ENCODE results near the gene ZNF648. TPM values are rescaled to one million over a fixed set of nuclear protein-coding genes. Genes with fewer than 3 reads are reported as not detected.

Gene ZNF648
- total and polyA plus RNA-seq, 2 of the 4 experiments (the other 2 are of a cell fraction): not detected

- no peak overlapping the region for H2AK5ac ChIP-seq (ENCODE audit: low read depth, low read length)
- TF ChIP-seq POLR2A (IDR thresholded peaks at IDR 0.05; ENCODE audit: low read depth, low read length) (no peak), FOS (IDR thresholded peaks at IDR 0.05; ENCODE audit: low read depth, low read length) (no peak), RAD21 (IDR thresholded peaks at IDR 0.05; ENCODE audit: low read length) (no peak), CHD1 (IDR thresholded peaks at IDR 0.05; ENCODE audit: low read depth, low read length) (no peak), CEBPB (IDR thresholded peaks at IDR 0.05; ENCODE audit: low read depth, low read length) (no peak)
- H4K20me1 ChIP-seq (ENCODE audit: insufficient read depth, low read length): no peaks in the 10 kb centered on the region
- H3K4me1 ChIP-seq (ENCODE audit: control insufficient read depth, insufficient read depth, low read length): no peaks in the 10 kb centered on the region
- CTCF ChIA-PET: no interaction called here
- no peak overlapping the region for H2AK9ac ChIP-seq (replicated peaks; ENCODE audit: low read depth, low read length, poor library complexity)
- H2BK5ac ChIP-seq (ENCODE audit: low read depth, low read length, poor library complexity, severe bottlenecking): no peak overlapping the region
- in situ Hi-C loops (cut with MboI; ENCODE audit: low sequenced_read_pairs): no loop called here
- H3K4me3 ChIP-seq (ENCODE audit: insufficient read depth, low read depth, low read length): no peak overlapping the region
- no peak overlapping the region for H3K14ac ChIP-seq (replicated peaks; ENCODE audit: low read depth, low read length)
- no peak overlapping the region for H3K56ac ChIP-seq (ENCODE audit: extremely low read depth, insufficient read depth, low read length)
- DNase-seq: no peak
- BruUV-seq (replicated peaks): no TSS peak
- WGBS, 2 experiments (ENCODE audit: extremely low coverage in 2 of 2, insufficient read length in 1 of 2): no CpG with 5 or more reads among the region's 2 CpGs
- H4K91ac ChIP-seq (ENCODE audit: insufficient read depth, low read depth, low read length): no peak overlapping the region
- no peaks in the 10 kb centered on the region for H3K9me3 ChIP-seq (ENCODE audit: control insufficient read depth, insufficient read depth, low read length)
- H3K9ac ChIP-seq (ENCODE audit: low read depth, low read length): no peak overlapping the region
- H4K5ac ChIP-seq (ENCODE audit: low read depth, low read length): no peak overlapping the region
- no peak for ATAC-seq (ENCODE audit: low read depth)
- no peaks in the 10 kb centered on the region for H3K79me1 ChIP-seq (ENCODE audit: low read depth in 1 of 2, low read length in 2 of 2)
- intact Hi-C loops (cut with micrococcal nuclease): no loop called here
- H2BK120ac ChIP-seq (ENCODE audit: low read depth, low read length): no peak overlapping the region
- H2AFZ ChIP-seq (replicated peaks; ENCODE audit: low read length, poor library complexity): peak overlapping the region; percentile 87
- H2BK20ac ChIP-seq (ENCODE audit: low read depth, low read length): no peak overlapping the region
- H3K36me3 ChIP-seq (ENCODE audit: control insufficient read depth, insufficient read depth, low read length): no peaks in the 10 kb centered on the region
- no peaks in the 10 kb centered on the region for H3K27me3 ChIP-seq (ENCODE audit: control insufficient read depth, insufficient read depth, low read length)
- no peak overlapping the region for H4K8ac ChIP-seq (ENCODE audit: low read depth in 2 of 2, low read length in 2 of 2)
- H3K18ac ChIP-seq (ENCODE audit: low read depth, low read length): no peak overlapping the region
- dilution Hi-C loops (cut with HindIII; ENCODE audit: low sequenced_read_pairs, unreplicated experiment): no loop called here
- no peak overlapping the region for H3K27ac ChIP-seq (ENCODE audit: insufficient read depth, low read length)
- no peaks in the 10 kb centered on the region for H3K9me1 ChIP-seq (ENCODE audit: insufficient read depth, low read length)
- POLR2A ChIA-PET (ENCODE audit: unreplicated experiment): no interaction called here
- H3K4ac ChIP-seq (ENCODE audit: low read depth, low read length): no peak overlapping the region
- H3K23ac ChIP-seq (ENCODE audit: low read depth, low read length): no peak overlapping the region
- peak overlapping the region; percentile 55 for H3K4me2 ChIP-seq (ENCODE audit: low read depth, low read length)
- H2BK15ac ChIP-seq (ENCODE audit: low read depth, low read length): no peak overlapping the region
Observed at GRCh38 chr1:182029002-182029378, 32.5 kb downstream of the ZNF648 start.
